ENCODE results near the gene ALDH3A1.

DNA sequence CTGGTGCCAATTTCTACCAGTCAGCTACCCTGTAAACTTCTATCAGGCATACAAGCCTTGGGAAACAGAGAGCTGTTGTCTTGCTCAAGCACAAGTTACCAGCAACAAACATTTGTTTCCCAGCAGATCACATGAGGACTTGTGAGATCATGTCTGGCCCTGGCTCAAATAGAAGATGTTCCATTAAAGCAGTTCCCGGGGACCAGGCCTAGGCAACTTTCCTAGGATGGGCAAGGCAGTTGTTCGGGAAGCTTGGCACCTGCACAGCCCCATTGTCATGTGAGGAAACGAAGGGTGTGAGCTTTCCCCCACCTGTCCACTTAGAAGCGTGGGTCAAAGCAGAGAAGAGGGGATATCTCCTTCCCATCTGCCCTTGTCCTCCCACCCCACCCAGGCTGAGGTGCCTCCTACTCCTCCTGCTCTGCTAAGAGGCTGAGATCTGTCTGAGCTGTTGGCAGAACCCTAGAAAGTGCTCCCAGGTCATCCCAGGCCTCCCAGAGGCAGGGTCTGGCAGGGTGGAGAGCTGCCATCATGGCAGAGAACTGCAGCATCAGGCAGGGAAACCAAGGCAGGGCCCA, 20.5 kb downstream of the ALDH3A1 start:
- TF ChIP-seq, protein P1, sequence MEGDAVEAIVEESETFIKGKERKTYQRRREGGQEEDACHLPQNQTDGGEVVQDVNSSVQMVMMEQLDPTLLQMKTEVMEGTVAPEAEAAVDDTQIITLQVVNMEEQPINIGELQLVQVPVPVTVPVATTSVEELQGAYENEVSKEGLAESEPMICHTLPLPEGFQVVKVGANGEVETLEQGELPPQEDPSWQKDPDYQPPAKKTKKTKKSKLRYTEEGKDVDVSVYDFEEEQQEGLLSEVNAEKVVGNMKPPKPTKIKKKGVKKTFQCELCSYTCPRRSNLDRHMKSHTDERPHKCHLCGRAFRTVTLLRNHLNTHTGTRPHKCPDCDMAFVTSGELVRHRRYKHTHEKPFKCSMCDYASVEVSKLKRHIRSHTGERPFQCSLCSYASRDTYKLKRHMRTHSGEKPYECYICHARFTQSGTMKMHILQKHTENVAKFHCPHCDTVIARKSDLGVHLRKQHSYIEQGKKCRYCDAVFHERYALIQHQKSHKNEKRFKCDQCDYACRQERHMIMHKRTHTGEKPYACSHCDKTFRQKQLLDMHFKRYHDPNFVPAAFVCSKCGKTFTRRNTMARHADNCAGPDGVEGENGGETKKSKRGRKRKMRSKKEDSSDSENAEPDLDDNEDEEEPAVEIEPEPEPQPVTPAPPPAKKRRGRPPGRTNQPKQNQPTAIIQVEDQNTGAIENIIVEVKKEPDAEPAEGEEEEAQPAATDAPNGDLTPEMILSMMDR (conservative IDR thresholded peaks at IDR 0.05; ENCODE audit: low read depth in 2 of 2) = no peak
- TF ChIP-seq, protein P2, sequence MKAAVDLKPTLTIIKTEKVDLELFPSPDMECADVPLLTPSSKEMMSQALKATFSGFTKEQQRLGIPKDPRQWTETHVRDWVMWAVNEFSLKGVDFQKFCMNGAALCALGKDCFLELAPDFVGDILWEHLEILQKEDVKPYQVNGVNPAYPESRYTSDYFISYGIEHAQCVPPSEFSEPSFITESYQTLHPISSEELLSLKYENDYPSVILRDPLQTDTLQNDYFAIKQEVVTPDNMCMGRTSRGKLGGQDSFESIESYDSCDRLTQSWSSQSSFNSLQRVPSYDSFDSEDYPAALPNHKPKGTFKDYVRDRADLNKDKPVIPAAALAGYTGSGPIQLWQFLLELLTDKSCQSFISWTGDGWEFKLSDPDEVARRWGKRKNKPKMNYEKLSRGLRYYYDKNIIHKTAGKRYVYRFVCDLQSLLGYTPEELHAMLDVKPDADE (IDR thresholded peaks at IDR 0.05) = no peak
